ENCODE results near the gene CAMSAP2. TPM values are rescaled to one million over a fixed set of nuclear protein-coding genes. Genes with fewer than 3 reads are reported as not detected.

The CAMSAP2 gene
- polyA plus RNA-seq (2011; rRNA removed): 28.4 and 28.5 TPM in 2 replicates
- 3.5 and 4.0 TPM in 2 replicates for polyA plus RNA-seq (2012; cell fraction: cytosol; rRNA removed)
- 2.0 and 3.4 TPM in 2 replicates for polyA plus RNA-seq (2012; cell fraction: nucleus; rRNA removed)
- polyA plus RNA-seq (2017; fragmentation: RNase III; extraction: RNeasy Plus Mini Kit Qiagen cat#74134 plus additional on column Dnase treatment): 17.3 to 18.1 TPM (median 17.6 TPM) in 3 replicates
- 18.7 and 22.2 TPM in 2 replicates for polyA minus RNA-seq (2011; rRNA and poly(A)+ RNA removed)

- FAIRE-seq (no peak), ATAC-seq (peak; percentile 75 to 88), DNase-seq (ENCODE audit: low read depth in 1 of 2, low spot score in 1 of 2) (peak; percentile 81 to 87)
- H3K4me2 ChIP-seq: peak within 1 kb of the TSS; percentile 87
- peak within 1 kb of the TSS; percentile 91 for H3K4me3 ChIP-seq
- CTCF ChIA-PET: interaction anchor here (0.8 to 1.6 kb wide), 7 partner anchors 9 to 117 kb away, joined by 3 to 4 read pairs (median 4); partner anchors contain the start of gene DDX59
- H3K9me3 ChIP-seq: no peaks in the 10 kb centered on the region
- POLR2A ChIA-PET: interaction anchor here (0.9 to 3.2 kb wide), 6 partner anchors 9 to 71 kb away, joined by 3 to 71 read pairs (median 4); partner anchors contain the start of gene DDX59
- WGBS (ENCODE audit: missing lambda C conversion rate): 8% methylated on average over 19 of the region's 33 CpGs
- H3K27ac ChIP-seq: peak within 1 kb of the TSS; percentile 85 to 98
- TF ChIP-seq SREBF2 (IDR thresholded peaks at IDR 0.05) (no peak), RCOR1 (IDR thresholded peaks at IDR 0.05; ENCODE audit: low read depth, low read length) (no peak), POLR2A (IDR thresholded peaks at IDR 0.05; ENCODE audit: low read length) (peak; percentile 60), NFE2L2 (conservative IDR thresholded peaks at IDR 0.05; ENCODE audit: low read length) (no peak)
- peaks cover 30% of the 10 kb centered on the region for H3K4me1 ChIP-seq
Observed at GRCh38 chr1:200738327-200738948, at the start of gene CAMSAP2. Gene CAMSAP2, plus strand, starts transcription at chr1:200738893. Its CDS starts 935 bp downstream, at chr1:200739828.

GRCh38 chr1:200692316-200692715 lies 46.4 kb upstream of the CAMSAP2 start:
- Histone ChIP-seq H3K4me1 (no peaks in the 10 kb centered on the region), H3K9me3 (no peaks in the 10 kb centered on the region), H3K4me3 (no peak overlapping the region), H3K27ac (no peak overlapping the region), H3K4me2 (no peak overlapping the region)
- 80% methylated on average over 1 of the region's 1 CpG for WGBS (ENCODE audit: missing lambda C conversion rate)
- FAIRE-seq (no peak), DNase-seq (ENCODE audit: low read depth in 1 of 2, low spot score in 1 of 2) (no peak), ATAC-seq (no peak)
- CTCF ChIA-PET: interaction anchor here (0.6 kb wide), 1 partner anchor 65 kb away, joined by 3 read pairs; no protein-coding TSS in a partner anchor
- no peak for TF ChIP-seq CBX8 (IDR thresholded peaks at IDR 0.05)
- TF ChIP-seq BCL3 (IDR thresholded peaks at IDR 0.05): no peak
- no peak for TF ChIP-seq CTCF (IDR thresholded peaks at IDR 0.05)
- no peak for TF ChIP-seq EHMT2 (IDR thresholded peaks at IDR 0.05; ENCODE audit: low read depth)
- TF ChIP-seq NR3C1 (IDR thresholded peaks at IDR 0.05): no peak
- TF ChIP-seq GATA3 (IDR thresholded peaks at IDR 0.05; ENCODE audit: borderline replicate concordance): no peak
- TF ChIP-seq FOSB (CRISPR knock-in tag; IDR thresholded peaks at IDR 0.05): no peak
- no peak for TF ChIP-seq PHF8 (IDR thresholded peaks at IDR 0.05; ENCODE audit: borderline replicate concordance, low read depth)
- TF ChIP-seq RFX5 (IDR thresholded peaks at IDR 0.05): no peak
- TF ChIP-seq KDM1A (IDR thresholded peaks at IDR 0.05; ENCODE audit: low read depth): no peak
- TF ChIP-seq USF2 (IDR thresholded peaks at IDR 0.05): no peak
- TF ChIP-seq MYC (IDR thresholded peaks at IDR 0.05; ENCODE audit: borderline replicate concordance, low read length): no peak
- TF ChIP-seq ZFP36 (IDR thresholded peaks at IDR 0.05; ENCODE audit: borderline replicate concordance, partially characterized antibody): no peak
- TF ChIP-seq ATOH8 (CRISPR knock-in tag; IDR thresholded peaks at IDR 0.05; ENCODE audit: low read depth): no peak
- no peak for TF ChIP-seq CBX2 (IDR thresholded peaks at IDR 0.05; ENCODE audit: borderline replicate concordance, low read depth)
- TF ChIP-seq EP300 (IDR thresholded peaks at IDR 0.05): no peak
- TF ChIP-seq HMGXB4 (CRISPR knock-in tag; IDR thresholded peaks at IDR 0.05; ENCODE audit: borderline replicate concordance): no peak
- TF ChIP-seq E2F6 (IDR thresholded peaks at IDR 0.05; ENCODE audit: borderline replicate concordance, low read depth): no peak
- TF ChIP-seq NPAS2 (CRISPR knock-in tag; IDR thresholded peaks at IDR 0.05; ENCODE audit: borderline replicate concordance): no peak
- no peak for TF ChIP-seq FOXS1 (CRISPR knock-in tag; IDR thresholded peaks at IDR 0.05)
- POLR2A ChIA-PET: no interaction called here

All from A549 (cell line).